Measurements from ENCODE around the gene LST1.
"Not testable (repeated sequence)": the region's sequence is repeated elsewhere in the genome, so short reads cannot be mapped to it uniquely, and the experiment has no call there.

Gene LST1

DNA sequence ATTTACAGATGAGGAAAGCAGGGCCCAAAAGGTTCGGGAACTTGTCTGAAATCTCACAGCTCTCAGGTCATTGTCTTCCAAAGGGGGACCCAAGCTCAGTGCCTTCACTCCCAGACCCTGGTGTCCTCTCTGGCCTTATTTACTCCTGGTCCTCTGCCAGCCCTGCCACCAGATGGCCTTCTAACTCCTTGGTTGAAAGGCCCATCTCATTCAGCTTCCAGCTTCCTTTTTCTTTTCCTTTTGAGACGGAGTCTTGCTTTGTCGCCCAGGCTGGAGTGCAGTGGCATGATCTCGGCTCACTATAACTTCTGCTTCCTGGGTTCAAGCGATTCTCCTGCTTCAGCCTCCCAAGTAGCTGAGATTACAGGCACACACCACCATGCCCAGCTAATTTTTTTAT, 34.7 kb upstream of the LST1 start:
- TF ChIP-seq, protein P1, sequence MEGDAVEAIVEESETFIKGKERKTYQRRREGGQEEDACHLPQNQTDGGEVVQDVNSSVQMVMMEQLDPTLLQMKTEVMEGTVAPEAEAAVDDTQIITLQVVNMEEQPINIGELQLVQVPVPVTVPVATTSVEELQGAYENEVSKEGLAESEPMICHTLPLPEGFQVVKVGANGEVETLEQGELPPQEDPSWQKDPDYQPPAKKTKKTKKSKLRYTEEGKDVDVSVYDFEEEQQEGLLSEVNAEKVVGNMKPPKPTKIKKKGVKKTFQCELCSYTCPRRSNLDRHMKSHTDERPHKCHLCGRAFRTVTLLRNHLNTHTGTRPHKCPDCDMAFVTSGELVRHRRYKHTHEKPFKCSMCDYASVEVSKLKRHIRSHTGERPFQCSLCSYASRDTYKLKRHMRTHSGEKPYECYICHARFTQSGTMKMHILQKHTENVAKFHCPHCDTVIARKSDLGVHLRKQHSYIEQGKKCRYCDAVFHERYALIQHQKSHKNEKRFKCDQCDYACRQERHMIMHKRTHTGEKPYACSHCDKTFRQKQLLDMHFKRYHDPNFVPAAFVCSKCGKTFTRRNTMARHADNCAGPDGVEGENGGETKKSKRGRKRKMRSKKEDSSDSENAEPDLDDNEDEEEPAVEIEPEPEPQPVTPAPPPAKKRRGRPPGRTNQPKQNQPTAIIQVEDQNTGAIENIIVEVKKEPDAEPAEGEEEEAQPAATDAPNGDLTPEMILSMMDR (IDR thresholded peaks at IDR 0.05; ENCODE audit: low read depth, low read length) = peak; percentile 33
- not testable (repeated sequence) for H3K4me3 ChIP-seq (ENCODE audit: low read depth, low read length)

DNA sequence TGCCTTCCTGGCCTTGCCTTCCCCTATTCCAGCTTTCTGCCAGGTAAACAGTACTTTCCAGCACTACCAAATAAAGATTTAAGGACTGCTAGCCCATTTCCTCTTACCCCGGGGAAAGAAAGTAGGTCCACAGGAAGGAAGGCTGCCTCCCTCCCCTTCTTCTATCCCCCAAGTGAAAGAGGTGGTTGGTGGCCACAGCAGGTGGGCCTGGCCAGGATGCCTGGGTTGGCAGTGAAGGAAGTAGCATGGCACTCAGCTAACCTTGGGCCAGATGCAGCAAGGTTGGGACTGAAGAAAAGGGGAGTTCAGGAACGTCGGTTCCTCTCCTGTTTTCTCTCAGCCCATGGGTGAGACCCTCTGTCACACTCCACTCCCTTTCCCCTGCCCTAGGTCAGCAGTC, 29.8 kb upstream of the LST1 start:
- TF ChIP-seq, protein P1 (IDR thresholded peaks at IDR 0.05; ENCODE audit: low read depth, low read length) = no peak
- no peak overlapping the region for H3K4me3 ChIP-seq (ENCODE audit: low read depth, low read length)

DNA sequence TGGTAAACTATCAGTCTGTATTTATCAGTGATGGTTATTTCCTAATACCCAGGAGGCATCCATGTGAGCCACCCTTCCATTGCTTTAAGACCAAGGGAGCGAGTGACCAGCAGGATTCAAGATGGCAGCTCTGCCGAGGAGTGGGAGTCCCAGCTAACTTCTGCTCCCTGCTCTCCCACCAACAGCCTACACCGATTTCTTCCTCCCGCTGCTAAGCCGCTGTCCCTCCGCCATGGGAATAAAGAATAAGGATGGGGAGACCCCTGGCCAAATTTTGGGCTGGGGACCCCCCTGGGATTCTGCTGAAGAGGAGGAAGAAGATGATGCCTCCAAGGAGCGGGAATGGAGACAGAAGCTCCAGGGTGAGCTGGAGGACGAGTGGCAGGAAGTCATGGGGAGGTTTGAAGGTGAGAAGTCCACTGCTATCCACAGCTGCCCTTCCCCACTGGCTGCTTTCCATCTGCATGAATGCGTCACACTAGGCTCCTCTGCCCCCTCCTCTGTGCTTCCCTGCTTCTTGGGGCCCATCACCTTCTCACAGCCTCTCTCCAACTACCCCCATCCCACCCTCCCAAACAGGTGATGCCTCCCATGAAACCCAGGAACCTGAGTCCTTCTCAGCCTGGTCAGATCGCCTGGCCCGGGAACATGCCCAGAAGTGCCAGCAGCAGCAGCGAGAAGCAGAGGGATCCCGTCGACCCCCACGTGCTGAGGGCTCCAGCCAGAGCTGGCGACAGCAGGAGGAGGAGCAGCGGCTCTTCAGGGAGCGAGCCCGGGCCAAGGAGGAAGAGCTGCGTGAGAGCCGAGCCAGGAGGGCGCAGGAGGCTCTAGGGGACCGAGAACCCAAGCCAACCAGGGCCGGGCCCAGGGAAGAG, 28.4 kb upstream of the LST1 start:
- TF ChIP-seq, protein P1 (IDR thresholded peaks at IDR 0.05; ENCODE audit: low read depth, low read length) = no peak
- no peak overlapping the region for H3K4me3 ChIP-seq (ENCODE audit: low read depth, low read length)

DNA sequence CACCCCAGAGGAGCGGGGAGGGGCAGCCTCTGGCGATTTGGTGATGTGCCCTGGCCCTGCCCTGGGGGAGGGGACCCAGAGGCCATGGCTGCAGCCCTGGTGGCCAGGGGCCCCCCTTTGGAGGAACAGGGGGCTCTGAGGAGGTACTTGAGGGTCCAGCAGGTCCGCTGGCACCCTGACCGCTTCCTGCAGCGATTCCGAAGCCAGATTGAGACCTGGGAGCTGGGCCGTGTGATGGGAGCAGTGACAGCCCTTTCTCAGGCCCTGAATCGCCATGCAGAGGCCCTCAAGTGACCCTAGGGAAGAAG, 27.8 kb upstream of the LST1 start:
- no peak overlapping the region for H3K4me3 ChIP-seq (ENCODE audit: low read depth, low read length)
- TF ChIP-seq, protein P1 (IDR thresholded peaks at IDR 0.05; ENCODE audit: low read depth, low read length) = no peak

DNA sequence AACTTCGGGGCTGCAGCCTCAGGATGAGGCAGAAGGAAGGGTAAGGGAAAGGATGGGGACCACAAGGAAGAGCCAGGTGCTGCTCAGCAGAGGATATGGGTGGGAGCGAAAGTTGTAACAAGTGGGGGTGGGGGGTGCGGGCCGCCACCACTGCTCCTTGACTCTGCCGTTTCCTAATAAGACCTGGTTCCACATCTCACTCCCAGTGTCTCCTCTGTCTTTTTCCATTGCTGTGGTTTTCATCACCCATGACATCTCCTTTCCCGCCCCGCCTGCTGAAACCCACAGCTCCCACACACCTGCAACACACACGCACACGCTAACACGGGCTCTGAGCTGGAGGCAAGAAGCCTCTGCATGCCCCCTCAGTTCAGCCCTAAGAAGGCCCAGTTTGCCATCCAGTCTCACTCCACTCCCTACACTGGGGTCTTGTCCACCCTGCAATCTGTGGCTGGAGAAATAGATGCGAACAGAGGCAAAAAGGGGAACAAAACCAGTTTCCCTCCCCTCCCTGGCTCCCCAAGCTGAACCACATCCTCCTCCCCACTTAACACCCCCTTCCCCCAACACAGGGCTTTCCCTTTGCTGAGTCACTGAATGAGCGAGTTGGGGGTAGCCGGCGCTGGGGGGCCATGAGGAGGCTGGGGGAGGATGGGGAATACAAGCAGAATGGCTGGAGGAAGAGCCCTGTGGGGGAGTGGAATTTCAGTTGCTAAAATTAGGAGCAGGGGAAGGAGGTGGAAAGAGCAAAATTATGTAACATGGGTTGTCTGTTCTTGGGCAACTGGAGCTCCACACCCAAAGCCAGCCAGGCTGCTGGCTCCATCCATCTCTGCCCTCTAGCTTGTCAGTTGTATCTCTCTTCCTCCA, 27.2 kb upstream of the LST1 start:
- no peak overlapping the region for H3K4me3 ChIP-seq (ENCODE audit: low read depth, low read length)
- TF ChIP-seq, protein P1 (IDR thresholded peaks at IDR 0.05; ENCODE audit: low read depth, low read length) = no peak

DNA sequence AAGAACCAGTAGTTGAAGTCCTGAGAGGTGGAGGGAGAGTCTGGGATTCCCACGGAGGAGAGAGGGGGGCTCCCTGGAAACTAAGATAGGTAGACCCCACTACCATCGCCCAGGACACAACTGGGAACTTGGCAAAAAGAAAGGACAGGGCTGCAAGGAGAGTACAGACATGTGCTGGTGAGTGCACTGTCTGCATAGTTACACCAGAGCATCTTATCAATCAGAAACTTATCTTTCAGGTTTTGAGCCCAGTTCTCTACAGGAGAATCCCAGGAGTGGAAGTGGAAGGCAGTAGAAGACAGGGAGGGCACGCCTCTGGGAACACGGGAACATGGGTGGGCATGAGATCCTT, 26.5 kb upstream of the LST1 start:
- no peak overlapping the region for H3K4me3 ChIP-seq (ENCODE audit: low read depth, low read length)
- TF ChIP-seq, protein P1 (IDR thresholded peaks at IDR 0.05; ENCODE audit: low read depth, low read length) = no peak
